ENCODE data around the gene UNCX.
"Not testable (repeated sequence)": the region's sequence is repeated elsewhere in the genome, so short reads cannot be mapped to it uniquely, and the experiment has no call there.

The UNCX gene

GRCh38 chr7:1260244-1260635, 27.6 kb downstream of the UNCX start:
- H3K4me3 ChIP-seq (ENCODE audit: low read length) = no peak overlapping the region
- no peak for TF ChIP-seq ZNF274 (IDR thresholded peaks at IDR 0.05; ENCODE audit: low read depth, low read length)

GRCh38 chr7:1261036-1261435, 28.4 kb downstream of the UNCX start:
- H3K4me3 ChIP-seq (ENCODE audit: low read length) = not testable (repeated sequence)

- no peak for TF ChIP-seq ZNF274 (IDR thresholded peaks at IDR 0.05; ENCODE audit: low read depth, low read length)
- H3K4me3 ChIP-seq (ENCODE audit: low read length) = no peak overlapping the region
These were observed 29.8 kb downstream of the UNCX start for GRCh38 chr7:1262441-1262840.

- no peak for TF ChIP-seq ZNF274 (IDR thresholded peaks at IDR 0.05; ENCODE audit: low read depth, low read length)
- no peak overlapping the region for H3K4me3 ChIP-seq (ENCODE audit: low read length)
These were observed 30.8 kb downstream of the UNCX start for GRCh38 chr7:1263391-1263951.

GRCh38 chr7:1264345-1265280, 31.9 kb downstream of the UNCX start:
- no peak for TF ChIP-seq ZNF274 (IDR thresholded peaks at IDR 0.05; ENCODE audit: low read depth, low read length)
- H3K4me3 ChIP-seq (ENCODE audit: low read length) = no peak overlapping the region

- no peak overlapping the region for H3K4me3 ChIP-seq (ENCODE audit: low read length)
- no peak for TF ChIP-seq ZNF274 (IDR thresholded peaks at IDR 0.05; ENCODE audit: low read depth, low read length)
These were observed 34.6 kb downstream of the UNCX start for GRCh38 chr7:1267016-1267900.

GRCh38 chr7:1268076-1268815, 35.6 kb downstream of the UNCX start:
- no peak for TF ChIP-seq ZNF274 (IDR thresholded peaks at IDR 0.05; ENCODE audit: low read depth, low read length)

GRCh38 chr7:1268866-1269265, 36.2 kb downstream of the UNCX start:
- no peak overlapping the region for H3K4me3 ChIP-seq (ENCODE audit: low read length)

More at GRCh38 chr7:1268076-1268815, 35.6 kb downstream of the UNCX start:
- H3K4me3 ChIP-seq (ENCODE audit: low read length) = no peak overlapping the region

GRCh38 chr7:1269336-1269890, 36.7 kb downstream of the UNCX start:
- TF ChIP-seq ZNF274 (IDR thresholded peaks at IDR 0.05; ENCODE audit: low read depth, low read length) = no peak
- no peak overlapping the region for H3K4me3 ChIP-seq (ENCODE audit: low read length)

More at GRCh38 chr7:1268866-1269265, 36.2 kb downstream of the UNCX start:
- TF ChIP-seq ZNF274 (IDR thresholded peaks at IDR 0.05; ENCODE audit: low read depth, low read length) = no peak

- no peak overlapping the region for H3K4me3 ChIP-seq (ENCODE audit: low read length)
- TF ChIP-seq ZNF274 (IDR thresholded peaks at IDR 0.05; ENCODE audit: low read depth, low read length) = no peak
These were observed 37.5 kb downstream of the UNCX start for GRCh38 chr7:1270181-1270580.

GRCh38 chr7:1271046-1271445, 38.4 kb downstream of the UNCX start:
- H3K4me3 ChIP-seq (ENCODE audit: low read length) = no peak overlapping the region
- TF ChIP-seq ZNF274 (IDR thresholded peaks at IDR 0.05; ENCODE audit: low read depth, low read length) = no peak

- no peak for TF ChIP-seq ZNF274 (IDR thresholded peaks at IDR 0.05; ENCODE audit: low read depth, low read length)
- no peak overlapping the region for H3K4me3 ChIP-seq (ENCODE audit: low read length)
These were observed 39.0 kb downstream of the UNCX start for GRCh38 chr7:1271656-1272055.

- not testable (repeated sequence) for H3K4me3 ChIP-seq (ENCODE audit: low read length)
These were observed 39.5 kb downstream of the UNCX start for GRCh38 chr7:1272136-1272535.

Data from GM08714 (cell line).